ENCODE results near the gene FRMD4B.
A peak's percentile ranks its signal among the peaks of the same experiment; 100 is the strongest.

Gene FRMD4B

DNA sequence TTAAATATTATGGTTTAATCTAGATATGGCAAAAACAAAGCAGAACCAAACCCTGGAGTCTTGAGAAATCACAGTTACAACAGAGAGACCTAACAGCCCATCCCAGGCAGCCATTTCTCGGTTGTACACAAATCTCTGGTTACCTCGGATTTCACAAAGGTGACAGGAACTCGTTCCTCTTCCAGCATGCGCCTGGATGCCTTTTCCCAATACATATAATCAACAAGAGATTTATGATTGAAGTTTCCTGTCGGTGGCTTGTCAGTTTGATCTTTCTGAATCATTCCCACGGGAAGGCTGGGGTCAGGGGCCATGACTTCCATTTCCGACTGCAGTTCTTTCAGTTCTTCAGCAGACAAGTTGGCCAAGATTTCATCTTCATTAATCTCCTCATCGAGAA, 263.9 kb downstream of the FRMD4B start:
- no peak overlapping the region for H3K9ac ChIP-seq (ENCODE audit: low read depth, low read length)

DNA sequence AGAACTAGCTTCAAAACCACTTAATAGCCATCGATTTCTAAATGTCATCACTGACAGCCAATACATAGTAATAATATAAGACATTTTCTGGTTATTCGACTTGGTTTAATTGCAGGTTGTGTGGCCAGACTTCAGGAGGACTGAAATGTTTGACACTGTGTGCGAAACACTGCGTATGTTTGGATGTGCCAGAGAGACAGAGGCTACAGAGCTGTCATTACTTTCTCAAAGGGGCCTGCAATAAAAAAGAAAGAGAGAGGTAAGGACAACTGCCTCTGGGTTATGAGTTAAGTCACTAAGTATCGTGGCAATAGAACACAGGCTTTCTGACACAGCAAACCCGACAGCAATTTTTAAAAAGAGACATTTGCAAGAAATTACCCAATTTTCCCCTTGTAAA, 264.4 kb downstream of the FRMD4B start:
- Histone ChIP-seq H2AFZ (ENCODE audit: low read depth, low read length) (peak overlapping the region; percentile 63; the same call in 1 of the 2 replicates), H3K27ac (ENCODE audit: low read length) (no peak overlapping the region), H3K4me2 (ENCODE audit: insufficient read depth, low read length) (no peak overlapping the region)

More for the DNA sequence above, 263.9 kb downstream of the FRMD4B start:
- no peaks in the 10 kb centered on the region for H3K9me3 ChIP-seq (ENCODE audit: insufficient read depth, low read length, severe bottlenecking)
- no peak overlapping the region for H3K4me2 ChIP-seq (ENCODE audit: insufficient read depth, low read length)
- H3K27me3 ChIP-seq (ENCODE audit: insufficient read depth, low read length, poor library complexity) = peaks cover under 1% of the 10 kb centered on the region
- no peaks in the 10 kb centered on the region for H3K36me3 ChIP-seq (ENCODE audit: insufficient read depth, low read length)
- H3K79me2 ChIP-seq (ENCODE audit: insufficient read depth, low read length) = no peaks in the 10 kb centered on the region
- no peaks in the 10 kb centered on the region for H3K4me1 ChIP-seq (ENCODE audit: insufficient read depth, low read length)
- no peak overlapping the region for H2AFZ ChIP-seq (ENCODE audit: low read depth, low read length)
- no peaks in the 10 kb centered on the region for H4K20me1 ChIP-seq (ENCODE audit: insufficient read depth, low read length)
- ATAC-seq (ENCODE audit: insufficient read depth, low read depth) = no peak
- H3K4me3 ChIP-seq (ENCODE audit: low read depth in 1 of 2, low read length in 2 of 2) = no peak overlapping the region
- DNase-seq = no peak
- no peak overlapping the region for H3K27ac ChIP-seq (ENCODE audit: low read length)
- TF ChIP-seq, protein P1, sequence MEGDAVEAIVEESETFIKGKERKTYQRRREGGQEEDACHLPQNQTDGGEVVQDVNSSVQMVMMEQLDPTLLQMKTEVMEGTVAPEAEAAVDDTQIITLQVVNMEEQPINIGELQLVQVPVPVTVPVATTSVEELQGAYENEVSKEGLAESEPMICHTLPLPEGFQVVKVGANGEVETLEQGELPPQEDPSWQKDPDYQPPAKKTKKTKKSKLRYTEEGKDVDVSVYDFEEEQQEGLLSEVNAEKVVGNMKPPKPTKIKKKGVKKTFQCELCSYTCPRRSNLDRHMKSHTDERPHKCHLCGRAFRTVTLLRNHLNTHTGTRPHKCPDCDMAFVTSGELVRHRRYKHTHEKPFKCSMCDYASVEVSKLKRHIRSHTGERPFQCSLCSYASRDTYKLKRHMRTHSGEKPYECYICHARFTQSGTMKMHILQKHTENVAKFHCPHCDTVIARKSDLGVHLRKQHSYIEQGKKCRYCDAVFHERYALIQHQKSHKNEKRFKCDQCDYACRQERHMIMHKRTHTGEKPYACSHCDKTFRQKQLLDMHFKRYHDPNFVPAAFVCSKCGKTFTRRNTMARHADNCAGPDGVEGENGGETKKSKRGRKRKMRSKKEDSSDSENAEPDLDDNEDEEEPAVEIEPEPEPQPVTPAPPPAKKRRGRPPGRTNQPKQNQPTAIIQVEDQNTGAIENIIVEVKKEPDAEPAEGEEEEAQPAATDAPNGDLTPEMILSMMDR (IDR thresholded peaks at IDR 0.05; ENCODE audit: borderline replicate concordance, extremely low read depth, low read length, poor library complexity, severe bottlenecking) = no peak
- no peak for TF ChIP-seq EZH2 (IDR thresholded peaks at IDR 0.05; ENCODE audit: borderline replicate concordance, low read depth, low read length, severe bottlenecking)

DNA sequence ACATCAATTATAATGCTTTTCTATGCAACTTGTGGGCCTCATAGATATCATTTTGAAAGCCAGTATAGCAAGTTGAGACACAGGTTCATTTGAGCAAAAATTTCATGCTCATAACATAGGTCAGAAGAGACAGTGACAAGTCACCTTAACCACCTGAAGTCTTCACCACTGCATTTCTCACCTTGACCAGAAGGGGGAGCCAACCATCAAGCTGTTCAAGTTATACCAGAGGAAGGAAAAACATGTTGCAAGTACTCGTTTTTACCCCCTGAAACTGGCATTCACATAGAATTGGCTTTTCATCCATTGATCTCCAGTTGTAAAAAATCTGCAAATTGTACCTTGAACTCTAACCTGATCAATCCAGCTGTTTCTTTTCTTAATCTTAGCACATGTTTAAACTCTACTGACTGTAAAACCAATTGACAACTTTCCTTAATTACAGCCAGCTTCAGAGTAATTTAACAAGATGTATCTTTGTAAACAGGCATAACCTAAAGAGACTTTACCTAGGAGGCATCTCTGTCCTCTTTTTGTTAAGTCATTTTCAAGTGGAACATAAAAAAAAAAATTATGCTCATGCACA, 264.9 kb downstream of the FRMD4B start:
- TF ChIP-seq EZH2 (IDR thresholded peaks at IDR 0.05; ENCODE audit: borderline replicate concordance, low read depth, low read length, severe bottlenecking) = no peak
- TF ChIP-seq, protein P1 (IDR thresholded peaks at IDR 0.05; ENCODE audit: borderline replicate concordance, extremely low read depth, low read length, poor library complexity, severe bottlenecking) = peak; percentile 98
- ATAC-seq (ENCODE audit: insufficient read depth, low read depth) (peak; percentile 91), DNase-seq (peak; percentile 83)
- no peaks in the 10 kb centered on the region for H3K27me3 ChIP-seq (ENCODE audit: insufficient read depth, low read length, poor library complexity)
- no peak overlapping the region for H3K9ac ChIP-seq (ENCODE audit: low read depth, low read length)
- no peaks in the 10 kb centered on the region for H3K9me3 ChIP-seq (ENCODE audit: insufficient read depth, low read length, severe bottlenecking)
- H3K36me3 ChIP-seq (ENCODE audit: insufficient read depth, low read length) = no peaks in the 10 kb centered on the region
- H3K27ac ChIP-seq (ENCODE audit: low read length) = no peak overlapping the region
- H3K4me3 ChIP-seq (ENCODE audit: low read depth in 1 of 2, low read length in 2 of 2) = no peak overlapping the region
- 0 out of 2 replicates have a peak overlapping the region, but pooled peaks have one; percentile 10 for H3K4me2 ChIP-seq (ENCODE audit: insufficient read depth, low read length)
- no peaks in the 10 kb centered on the region for H3K4me1 ChIP-seq (ENCODE audit: insufficient read depth, low read length)
- H2AFZ ChIP-seq (ENCODE audit: low read depth, low read length) = peak overlapping the region; percentile 63
- no peaks in the 10 kb centered on the region for H4K20me1 ChIP-seq (ENCODE audit: insufficient read depth, low read length)
- H3K79me2 ChIP-seq (ENCODE audit: insufficient read depth, low read length) = no peaks in the 10 kb centered on the region

More for the DNA sequence above, 264.4 kb downstream of the FRMD4B start:
- H4K20me1 ChIP-seq (ENCODE audit: insufficient read depth, low read length) = no peaks in the 10 kb centered on the region
- H3K27me3 ChIP-seq (ENCODE audit: insufficient read depth, low read length, poor library complexity) = no peaks in the 10 kb centered on the region
- H3K4me3 ChIP-seq (ENCODE audit: low read depth in 1 of 2, low read length in 2 of 2) = no peak overlapping the region
- H3K79me2 ChIP-seq (ENCODE audit: insufficient read depth, low read length) = no peaks in the 10 kb centered on the region
- TF ChIP-seq, protein P1 (IDR thresholded peaks at IDR 0.05; ENCODE audit: borderline replicate concordance, extremely low read depth, low read length, poor library complexity, severe bottlenecking) = no peak
- TF ChIP-seq EZH2 (IDR thresholded peaks at IDR 0.05; ENCODE audit: borderline replicate concordance, low read depth, low read length, severe bottlenecking) = no peak
- no peak for ATAC-seq (ENCODE audit: insufficient read depth, low read depth)
- H3K9ac ChIP-seq (ENCODE audit: low read depth, low read length) = no peak overlapping the region
- no peaks in the 10 kb centered on the region for H3K9me3 ChIP-seq (ENCODE audit: insufficient read depth, low read length, severe bottlenecking)
- H3K36me3 ChIP-seq (ENCODE audit: insufficient read depth, low read length) = no peaks in the 10 kb centered on the region
- DNase-seq = no peak
- no peaks in the 10 kb centered on the region for H3K4me1 ChIP-seq (ENCODE audit: insufficient read depth, low read length)

Measured in DND-41 (cell line).